ENCODE data around the gene DUOX2.

The DUOX2 gene

GRCh38 chr15:45087513-45087912, 26.5 kb downstream of the DUOX2 start:
- TF ChIP-seq NFIC (IDR thresholded peaks at IDR 0.05): no peak
- no peak for TF ChIP-seq CREB1 (IDR thresholded peaks at IDR 0.05; ENCODE audit: low read depth)

GRCh38 chr15:45084163-45084562, 29.8 kb downstream of the DUOX2 start:
- TF ChIP-seq ZBTB7A (IDR thresholded peaks at IDR 0.05; ENCODE audit: low read depth) (no peak), EP300 (IDR thresholded peaks at IDR 0.05; ENCODE audit: borderline replicate concordance) (no peak), USF1 (IDR thresholded peaks at IDR 0.05) (no peak), CREB1 (IDR thresholded peaks at IDR 0.05; ENCODE audit: low read depth) (no peak), YY1 (IDR thresholded peaks at IDR 0.05; ENCODE audit: low read depth) (no peak), FOXM1 (IDR thresholded peaks at IDR 0.05; ENCODE audit: borderline replicate concordance, low read depth) (no peak), TAF1 (IDR thresholded peaks at IDR 0.05; ENCODE audit: low read depth) (no peak), REST (IDR thresholded peaks at IDR 0.05; ENCODE audit: low read depth) (no peak)

GRCh38 chr15:45083223-45083622, 30.7 kb downstream of the DUOX2 start:
- TF ChIP-seq TCF12 (IDR thresholded peaks at IDR 0.05; ENCODE audit: low read depth) (no peak), USF1 (IDR thresholded peaks at IDR 0.05) (no peak)

- TF ChIP-seq NFIC (IDR thresholded peaks at IDR 0.05) (no peak), TEAD4 (IDR thresholded peaks at IDR 0.05) (no peak), EGR1 (IDR thresholded peaks at IDR 0.05) (no peak), FOXM1 (IDR thresholded peaks at IDR 0.05; ENCODE audit: borderline replicate concordance, low read depth) (no peak), ZBTB7A (IDR thresholded peaks at IDR 0.05; ENCODE audit: low read depth) (no peak), MAX (IDR thresholded peaks at IDR 0.05) (no peak), TAF1 (IDR thresholded peaks at IDR 0.05; ENCODE audit: low read depth) (no peak), USF1 (IDR thresholded peaks at IDR 0.05) (no peak), RAD21 (IDR thresholded peaks at IDR 0.05; ENCODE audit: low read depth) (no peak), CREB1 (IDR thresholded peaks at IDR 0.05; ENCODE audit: low read depth) (no peak), EP300 (IDR thresholded peaks at IDR 0.05; ENCODE audit: borderline replicate concordance) (no peak), REST (IDR thresholded peaks at IDR 0.05; ENCODE audit: low read depth) (no peak), YY1 (IDR thresholded peaks at IDR 0.05; ENCODE audit: low read depth) (no peak), CEBPB (IDR thresholded peaks at IDR 0.05) (no peak), TCF12 (IDR thresholded peaks at IDR 0.05; ENCODE audit: low read depth) (no peak)
Observed at GRCh38 chr15:45064386-45064785, 49.6 kb downstream of the DUOX2 start.

GRCh38 chr15:45050587-45050986, 63.4 kb downstream of the DUOX2 start:
- TF ChIP-seq TAF1 (IDR thresholded peaks at IDR 0.05; ENCODE audit: low read depth): no peak
- TF ChIP-seq EGR1 (IDR thresholded peaks at IDR 0.05): no peak
- no peak for TF ChIP-seq TEAD4 (IDR thresholded peaks at IDR 0.05)
- TF ChIP-seq REST (IDR thresholded peaks at IDR 0.05; ENCODE audit: low read depth): no peak
- TF ChIP-seq MAX (IDR thresholded peaks at IDR 0.05): no peak
- TF ChIP-seq YY1 (IDR thresholded peaks at IDR 0.05; ENCODE audit: low read depth): no peak
- TF ChIP-seq FOXM1 (IDR thresholded peaks at IDR 0.05; ENCODE audit: borderline replicate concordance, low read depth): no peak
- no peak for TF ChIP-seq CREB1 (IDR thresholded peaks at IDR 0.05; ENCODE audit: low read depth)
- TF ChIP-seq ZBTB7A (IDR thresholded peaks at IDR 0.05; ENCODE audit: low read depth): no peak
- TF ChIP-seq EP300 (IDR thresholded peaks at IDR 0.05; ENCODE audit: borderline replicate concordance): no peak
- no peak for TF ChIP-seq TCF12 (IDR thresholded peaks at IDR 0.05; ENCODE audit: low read depth)
- no peak for TF ChIP-seq CEBPB (IDR thresholded peaks at IDR 0.05)
- no peak for TF ChIP-seq RAD21 (IDR thresholded peaks at IDR 0.05; ENCODE audit: low read depth)
- TF ChIP-seq USF1 (IDR thresholded peaks at IDR 0.05): no peak
- TF ChIP-seq NFIC (IDR thresholded peaks at IDR 0.05): no peak
